Stimulated activated naive B cell treated with anti-CD40 and anti-IgM and Interleukin-4, amounts not matched to agents 10 μg/mL and 1 μg/mL and 100 μg/mL, for 72 hours (primary cell): ENCODE measurements around the gene NLRP6.
A peak's percentile ranks its signal among the peaks of the same experiment; 100 is the strongest.

Source experiments
- ATAC-seq, 2 donors: fragments of 150-1000 bp; cut with Tn5 transposase; replicated peaks; 2 replicates each; pipeline ENCODE4 v1.10.0; 2021; ENCODE audit warnings: moderate library complexity in 1 of 2
- DNase-seq: peaks from one replicate; pipeline ENCODE4 v3.0.0; 2021
- H3K27ac Mint-ChIP-seq: one replicate; pipeline ENCODE4 v1.8.0; 2022; ENCODE audit warnings: mild to moderate bottlenecking, mixed read lengths
- H3K27me3 Mint-ChIP-seq, 2 donors: one replicate each; pipeline ENCODE4 v1.8.0; 2022; ENCODE audit warnings: mixed read lengths in 2 of 2
- H3K36me3 Mint-ChIP-seq, 2 donors: one replicate each; pipeline ENCODE4 v1.8.0; 2022; ENCODE audit warnings: mixed read lengths in 2 of 2, mild to moderate bottlenecking in 1 of 2
- H3K4me1 Mint-ChIP-seq, 2 donors: one replicate each; pipeline ENCODE4 v1.8.0; 2022; ENCODE audit warnings: mixed read lengths in 2 of 2, mild to moderate bottlenecking in 1 of 2
- H3K4me3 Mint-ChIP-seq, 2 donors: one replicate each; pipeline ENCODE4 v1.8.0; 2022; ENCODE audit warnings: mild to moderate bottlenecking in 2 of 2, mixed read lengths in 2 of 2, moderate library complexity in 1 of 2
- H3K9me3 Mint-ChIP-seq, 2 donors: one replicate each; pipeline ENCODE4 v1.8.0; 2022; ENCODE audit warnings: mixed read lengths in 2 of 2, mild to moderate bottlenecking in 1 of 2

The NLRP6 gene

DNA sequence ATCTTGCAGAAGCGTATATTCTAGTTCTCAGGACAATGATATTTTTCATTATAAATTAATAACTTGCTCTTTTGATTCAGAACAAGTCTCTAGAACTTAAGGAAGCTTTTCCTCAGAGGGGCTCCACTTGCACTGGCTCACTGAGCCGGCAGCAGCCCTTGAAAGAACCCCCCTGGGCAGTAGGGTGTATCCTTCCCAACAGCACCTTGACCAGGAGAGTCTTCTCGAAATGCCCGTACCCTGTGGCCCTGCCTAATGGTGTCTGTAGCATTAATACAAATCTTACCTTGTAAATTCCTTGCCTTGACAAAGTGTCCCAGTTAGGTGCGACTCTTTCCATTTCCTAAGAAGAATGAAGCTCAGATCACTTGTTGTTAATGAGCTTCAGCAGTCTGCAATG, 27.9 kb upstream of the NLRP6 start:
- H3K27me3 Mint-ChIP-seq = no peaks in the 10 kb centered on the region
- peaks cover 5% of the 10 kb centered on the region in 2 donors for H3K4me1 Mint-ChIP-seq
- peaks cover 28 to 70% of the 10 kb centered on the region in 2 donors for H3K36me3 Mint-ChIP-seq
- no peaks in the 10 kb centered on the region for H3K9me3 Mint-ChIP-seq
- no peak overlapping the region for H3K27ac Mint-ChIP-seq
- ATAC-seq = no peak
- H3K4me3 Mint-ChIP-seq = no peak overlapping the region
- no peak for DNase-seq

GRCh38 chr11:250740-251299, 27.4 kb upstream of the NLRP6 start:
- Mint-ChIP-seq H3K4me1 (peaks cover 7 to 9% of the 10 kb centered on the region in 2 donors), H3K36me3 (peaks cover 27 to 66% of the 10 kb centered on the region in 2 donors), H3K9me3 (peaks cover 0 to 2% of the 10 kb centered on the region in 2 donors), H3K27ac (no peak overlapping the region), H3K4me3 (no peak overlapping the region), H3K27me3 (no peaks in the 10 kb centered on the region)
- ATAC-seq = peak; percentile 92 to 96
- DNase-seq = peak; percentile 42

DNA sequence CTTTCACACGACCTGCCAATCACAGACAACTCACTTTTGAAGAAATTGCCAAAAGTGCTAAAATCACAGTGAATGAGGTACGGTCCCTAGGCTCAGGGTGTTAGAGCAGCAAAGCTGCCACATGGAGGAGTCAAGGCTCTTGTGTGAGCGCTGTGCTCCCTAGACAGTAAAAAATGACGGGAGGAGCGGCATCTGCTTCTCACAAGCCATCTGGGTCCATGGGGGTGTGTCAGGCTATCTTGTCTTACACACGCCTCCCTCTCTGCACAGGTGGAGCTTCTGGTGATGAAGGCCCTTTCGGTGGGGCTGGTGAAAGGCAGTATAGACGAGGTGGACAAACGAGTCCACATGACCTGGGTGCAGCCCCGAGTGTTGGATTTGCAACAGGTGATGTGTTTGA, 26.7 kb upstream of the NLRP6 start:
- DNase-seq (no peak), ATAC-seq (no peak)
- H3K9me3 Mint-ChIP-seq = peaks cover 0 to 3% of the 10 kb centered on the region in 2 donors
- H3K27ac Mint-ChIP-seq = no peak overlapping the region
- H3K4me3 Mint-ChIP-seq = no peak overlapping the region
- H3K36me3 Mint-ChIP-seq = peaks cover 28 to 58% of the 10 kb centered on the region in 2 donors
- H3K4me1 Mint-ChIP-seq = peaks cover 7 to 16% of the 10 kb centered on the region in 2 donors
- H3K27me3 Mint-ChIP-seq = no peaks in the 10 kb centered on the region

- peaks cover 26 to 49% of the 10 kb centered on the region in 2 donors for H3K36me3 Mint-ChIP-seq
- peaks cover 0 to 3% of the 10 kb centered on the region in 2 donors for H3K9me3 Mint-ChIP-seq
- DNase-seq (no peak), ATAC-seq (no peak)
- H3K4me1 Mint-ChIP-seq = peaks cover 16 to 27% of the 10 kb centered on the region in 2 donors
- no peaks in the 10 kb centered on the region for H3K27me3 Mint-ChIP-seq
- H3K27ac Mint-ChIP-seq = no peak overlapping the region
- H3K4me3 Mint-ChIP-seq = no peak overlapping the region
These were observed 25.5 kb upstream of the NLRP6 start for GRCh38 chr11:252666-253065.

GRCh38 chr11:253160-253885, 24.9 kb upstream of the NLRP6 start:
- Mint-ChIP-seq H3K4me1 (peaks cover 21 to 34% of the 10 kb centered on the region in 2 donors), H3K27me3 (no peaks in the 10 kb centered on the region), H3K4me3 (no peak overlapping the region), H3K27ac (no peak overlapping the region), H3K36me3 (peaks cover 26 to 45% of the 10 kb centered on the region in 2 donors), H3K9me3 (peaks cover 0 to 3% of the 10 kb centered on the region in 2 donors)
- ATAC-seq = no peak
- DNase-seq = no peak

GRCh38 chr11:253886-254270, 24.3 kb upstream of the NLRP6 start:
- peaks cover 26 to 41% of the 10 kb centered on the region in 2 donors for H3K36me3 Mint-ChIP-seq
- ATAC-seq = no peak

DNA sequence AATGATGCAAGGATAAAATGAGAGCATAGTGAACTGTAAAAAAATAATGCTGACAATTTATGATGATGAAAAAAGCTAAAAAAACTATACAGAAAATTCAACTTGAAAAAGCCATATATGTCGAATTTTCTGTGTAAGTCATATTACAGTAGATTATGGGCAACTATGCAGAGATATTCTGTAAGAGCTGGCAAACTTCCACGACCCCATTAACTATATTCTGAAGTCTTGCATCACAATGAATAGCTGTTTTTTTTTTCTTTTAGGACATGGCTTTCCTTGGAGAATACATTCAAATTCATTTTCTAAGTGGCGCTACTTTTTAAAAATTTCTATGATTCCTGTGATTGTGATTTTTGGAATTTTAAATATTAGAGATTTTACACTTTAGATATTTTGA, 23.0 kb upstream of the NLRP6 start:
- no peak overlapping the region for H3K27ac Mint-ChIP-seq
- peaks cover 0 to 3% of the 10 kb centered on the region in 2 donors for H3K9me3 Mint-ChIP-seq
- H3K36me3 Mint-ChIP-seq = peaks cover 21 to 35% of the 10 kb centered on the region in 2 donors
- H3K4me1 Mint-ChIP-seq = peaks cover 22 to 36% of the 10 kb centered on the region in 2 donors
- DNase-seq = no peak
- H3K27me3 Mint-ChIP-seq = peaks cover 0 to 5% of the 10 kb centered on the region in 2 donors
- ATAC-seq = no peak
- no peak overlapping the region for H3K4me3 Mint-ChIP-seq

More at GRCh38 chr11:253886-254270, 24.3 kb upstream of the NLRP6 start:
- H3K4me3 Mint-ChIP-seq = peak overlapping the region in 1 of 2 donors; percentile 15
- no peak for DNase-seq
- no peaks in the 10 kb centered on the region for H3K27me3 Mint-ChIP-seq
- peaks cover 22 to 36% of the 10 kb centered on the region in 2 donors for H3K4me1 Mint-ChIP-seq
- H3K9me3 Mint-ChIP-seq = peaks cover 0 to 3% of the 10 kb centered on the region in 2 donors
- H3K27ac Mint-ChIP-seq = no peak overlapping the region

- Mint-ChIP-seq H3K27ac (peak overlapping the region; percentile 28), H3K27me3 (peaks cover 0 to 5% of the 10 kb centered on the region in 2 donors), H3K36me3 (peaks cover 21 to 30% of the 10 kb centered on the region in 2 donors), H3K9me3 (peaks cover 0 to 3% of the 10 kb centered on the region in 2 donors), H3K4me1 (peaks cover 21 to 36% of the 10 kb centered on the region in 2 donors), H3K4me3 (peak overlapping the region in 1 of 2 donors; percentile 30)
- DNase-seq = no peak
- no peak for ATAC-seq
These were observed 22.4 kb upstream of the NLRP6 start for GRCh38 chr11:255816-256215.

DNA sequence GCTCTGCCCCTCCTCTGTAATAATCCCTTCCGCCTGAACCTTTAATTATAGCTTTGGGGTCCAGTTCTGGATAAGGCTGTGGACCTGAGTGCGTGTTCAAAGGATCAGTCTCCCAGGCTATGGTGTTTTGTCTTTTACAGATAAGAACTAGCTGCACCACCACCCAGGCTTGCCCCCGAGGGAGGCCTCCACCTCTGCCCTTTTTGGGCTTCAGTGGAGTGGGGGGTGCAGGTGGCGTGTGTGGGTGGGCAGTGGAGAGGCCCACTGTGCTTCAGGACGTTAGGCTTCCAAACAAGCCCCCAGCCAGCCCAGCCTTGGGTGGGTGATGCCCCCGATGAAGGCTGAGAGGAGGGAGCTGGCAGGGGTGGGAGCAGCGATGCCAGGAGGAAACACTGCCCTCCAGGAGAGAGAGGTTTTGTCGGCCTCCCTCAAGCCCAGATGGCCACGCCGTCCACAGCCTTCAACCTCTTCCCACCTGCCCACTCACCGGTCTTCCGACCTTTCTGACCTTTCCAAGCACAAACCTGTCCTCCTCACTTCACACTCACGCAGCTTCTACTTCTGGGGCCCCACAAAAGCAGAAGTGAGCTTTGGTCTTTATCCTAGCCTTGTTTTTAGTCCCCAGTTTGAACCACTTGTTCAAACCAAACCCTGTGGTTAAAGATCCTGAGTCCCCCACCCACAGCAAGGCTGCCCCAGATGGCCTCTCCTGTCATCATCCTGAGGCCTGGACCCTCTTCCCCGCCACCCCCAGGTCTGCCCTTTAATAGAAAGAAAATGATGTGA, 21.1 kb upstream of the NLRP6 start:
- Mint-ChIP-seq H3K4me1 (peaks cover 26 to 40% of the 10 kb centered on the region in 2 donors), H3K27me3 (peaks cover 0 to 5% of the 10 kb centered on the region in 2 donors), H3K27ac (peak overlapping the region; percentile 15), H3K36me3 (peaks cover 16 to 19% of the 10 kb centered on the region in 2 donors), H3K9me3 (peaks cover 1 to 3% of the 10 kb centered on the region in 2 donors), H3K4me3 (peak overlapping the region; percentile 5 to 11)
- DNase-seq = peak; percentile 51
- ATAC-seq = peak; percentile 90

DNA sequence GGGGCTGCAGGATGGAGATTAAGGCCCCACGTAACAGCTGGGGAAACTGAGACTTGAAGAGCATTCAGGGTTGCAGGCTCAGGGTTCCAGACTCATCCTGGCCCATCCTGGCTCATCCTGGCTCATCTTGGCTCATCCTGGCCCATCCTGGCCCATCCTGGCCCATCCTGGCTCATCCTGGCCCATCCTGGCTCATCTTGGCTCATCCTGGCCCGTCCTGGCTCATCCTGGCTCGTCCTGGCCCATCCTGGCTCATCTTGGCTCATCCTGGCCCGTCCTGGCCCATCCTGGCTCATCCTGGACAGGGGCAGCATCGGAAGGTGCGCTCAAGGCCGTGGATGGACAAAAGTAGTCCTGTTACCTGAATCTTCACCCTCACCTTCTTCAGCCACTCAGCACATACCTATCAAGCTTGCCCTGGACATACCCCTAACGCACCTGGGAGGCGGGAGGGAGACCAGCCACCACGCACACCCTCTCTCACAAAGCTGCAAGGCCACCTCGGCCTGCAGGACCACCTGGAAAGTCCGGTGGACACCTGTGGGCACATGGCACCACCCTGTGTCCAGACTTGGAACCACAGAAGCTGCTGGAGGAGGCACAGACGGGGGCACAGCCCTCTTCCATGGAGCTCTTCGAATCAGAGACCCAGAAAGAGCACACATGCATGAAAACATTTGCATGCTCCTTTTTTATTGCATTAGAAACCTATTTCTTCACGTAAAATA, 20.3 kb upstream of the NLRP6 start:
- H3K27ac Mint-ChIP-seq = peak overlapping the region; percentile 79
- peaks cover 3 to 4% of the 10 kb centered on the region in 2 donors for H3K9me3 Mint-ChIP-seq
- H3K4me1 Mint-ChIP-seq = peaks cover 27 to 48% of the 10 kb centered on the region in 2 donors
- peaks cover 0 to 5% of the 10 kb centered on the region in 2 donors for H3K27me3 Mint-ChIP-seq
- DNase-seq = no peak
- H3K36me3 Mint-ChIP-seq = peaks cover 10 to 11% of the 10 kb centered on the region in 2 donors
- peak in 1 of 2 donors; percentile 30 for ATAC-seq
- peak overlapping the region; percentile 27 to 64 for H3K4me3 Mint-ChIP-seq

- ATAC-seq (no peak), DNase-seq (no peak)
- H3K9me3 Mint-ChIP-seq = peaks cover 3 to 4% of the 10 kb centered on the region in 2 donors
- H3K36me3 Mint-ChIP-seq = peaks cover 0 to 3% of the 10 kb centered on the region in 2 donors
- no peak overlapping the region for H3K27ac Mint-ChIP-seq
- H3K4me1 Mint-ChIP-seq = peaks cover 27 to 50% of the 10 kb centered on the region in 2 donors
- peaks cover 0 to 5% of the 10 kb centered on the region in 2 donors for H3K27me3 Mint-ChIP-seq
- H3K4me3 Mint-ChIP-seq = no peak overlapping the region
These were observed 18.8 kb upstream of the NLRP6 start for GRCh38 chr11:259413-259812.

- no peak overlapping the region for H3K4me3 Mint-ChIP-seq
- DNase-seq (no peak), ATAC-seq (no peak)
- H3K36me3 Mint-ChIP-seq = no peaks in the 10 kb centered on the region
- H3K4me1 Mint-ChIP-seq = peaks cover 24 to 39% of the 10 kb centered on the region in 2 donors
- H3K9me3 Mint-ChIP-seq = peaks cover 1 to 3% of the 10 kb centered on the region in 2 donors
- H3K27ac Mint-ChIP-seq = no peak overlapping the region
- H3K27me3 Mint-ChIP-seq = peaks cover 0 to 5% of the 10 kb centered on the region in 2 donors
These were observed 16.6 kb upstream of the NLRP6 start for GRCh38 chr11:261624-262023.

GRCh38 chr11:266676-267439, 11.3 kb upstream of the NLRP6 start:
- no peaks in the 10 kb centered on the region for H3K27me3 Mint-ChIP-seq
- peaks cover 25 to 61% of the 10 kb centered on the region in 2 donors for H3K4me1 Mint-ChIP-seq
- ATAC-seq (no peak), DNase-seq (no peak)
- peaks cover 0 to 2% of the 10 kb centered on the region in 2 donors for H3K36me3 Mint-ChIP-seq
- peak overlapping the region; percentile 87 for H3K27ac Mint-ChIP-seq
- H3K9me3 Mint-ChIP-seq = peaks cover 3% of the 10 kb centered on the region in 2 donors
- H3K4me3 Mint-ChIP-seq = peak overlapping the region; percentile 64 to 75
